Ishikawa (cell line): Measurements from ENCODE around the gene LRRK2.

Experiments
- CEBPB ChIP-seq: IDR thresholded peaks from 2 replicates; pipeline ENCODE4 v1.6.1; 2012
- CREB1 ChIP-seq: IDR thresholded peaks from 2 replicates; pipeline ENCODE4 v1.6.1; 2012; ENCODE audit warnings: low read depth
- EGR1 ChIP-seq: IDR thresholded peaks from 2 replicates; pipeline ENCODE4 v1.6.1; 2012
- EP300 ChIP-seq: IDR thresholded peaks from 2 replicates; pipeline ENCODE4 v1.6.1; 2012; ENCODE audit warnings: borderline replicate concordance
- FOXM1 ChIP-seq: IDR thresholded peaks from 2 replicates; pipeline ENCODE4 v1.6.1; 2012; ENCODE audit warnings: low read depth, borderline replicate concordance
- MAX ChIP-seq: IDR thresholded peaks from 2 replicates; pipeline ENCODE4 v1.6.1; 2012
- NFIC ChIP-seq: IDR thresholded peaks from 2 replicates; pipeline ENCODE4 v1.6.1; 2012
- RAD21 ChIP-seq: IDR thresholded peaks from 2 replicates; pipeline ENCODE4 v1.6.1; 2012; ENCODE audit warnings: low read depth
- REST ChIP-seq: IDR thresholded peaks from 2 replicates; pipeline ENCODE4 v1.6.1; 2012; ENCODE audit warnings: low read depth, mild to moderate bottlenecking
- TAF1 ChIP-seq: IDR thresholded peaks from 2 replicates; pipeline ENCODE4 v1.6.1; 2012; ENCODE audit warnings: low read depth, mild to moderate bottlenecking
- TCF12 ChIP-seq: IDR thresholded peaks from 2 replicates; pipeline ENCODE4 v1.6.1; 2012; ENCODE audit warnings: low read depth
- TEAD4 ChIP-seq: IDR thresholded peaks from 2 replicates; pipeline ENCODE4 v1.6.1; 2012
- USF1 ChIP-seq: IDR thresholded peaks from 2 replicates; pipeline ENCODE4 v1.6.1; 2012
- YY1 ChIP-seq: IDR thresholded peaks from 2 replicates; pipeline ENCODE4 v1.6.1; 2012; ENCODE audit warnings: low read depth
- ZBTB7A ChIP-seq: IDR thresholded peaks from 2 replicates; pipeline ENCODE4 v1.6.1; 2012; ENCODE audit warnings: low read depth

The LRRK2 gene

GRCh38 chr12:40198601-40199000 is 26.2 kb upstream of the LRRK2 start:
- no peak for TF ChIP-seq TCF12
- no peak for TF ChIP-seq EGR1
- TF ChIP-seq TAF1: no peak

- TF ChIP-seq REST (no peak), CEBPB (no peak)
Measured at GRCh38 chr12:40202095-40203059, 22.4 kb upstream of the LRRK2 start.

- TF ChIP-seq RAD21 (no peak), TEAD4 (no peak), YY1 (no peak), USF1 (no peak), NFIC (no peak), CEBPB (no peak), FOXM1 (no peak), REST (no peak), TAF1 (no peak), TCF12 (no peak), CREB1 (no peak), EGR1 (no peak), ZBTB7A (no peak), MAX (no peak), EP300 (no peak)
Measured at GRCh38 chr12:40203060-40203430, 21.8 kb upstream of the LRRK2 start.

GRCh38 chr12:40204337-40204736 is 20.5 kb upstream of the LRRK2 start:
- TF ChIP-seq EP300 (no peak), TAF1 (no peak), TEAD4 (no peak), CEBPB (peak; percentile 84), FOXM1 (no peak), EGR1 (no peak), RAD21 (no peak)

GRCh38 chr12:40207551-40207950 is 17.2 kb upstream of the LRRK2 start:
- TF ChIP-seq TAF1 (no peak), CEBPB (no peak), USF1 (no peak), MAX (no peak), REST (no peak), EGR1 (no peak), EP300 (no peak), TCF12 (no peak), ZBTB7A (no peak)
